Type B pancreatic cell (in vitro differentiated cells): ENCODE results near the gene C1orf159. TPM values are rescaled to one million over a fixed set of nuclear protein-coding genes. Genes with fewer than 3 reads are reported as not detected.
A peak's percentile ranks its signal among the peaks of the same experiment; 100 is the strongest.
"Not testable (repeated sequence)": the region's sequence is repeated elsewhere in the genome, so short reads cannot be mapped to it uniquely, and the experiment has no call there.

Experiments used
- DNase-seq: peaks from one replicate; pipeline ENCODE4 v3.0.0; 2021; ENCODE audit warnings: mixed read lengths; ENCODE audit not compliant: unreplicated experiment; ENCODE audit errors: extremely low spot score
- H3K27ac Mint-ChIP-seq: 2 replicates; pipeline ENCODE4 v1.8.0; 2021; ENCODE audit warnings: mild to moderate bottlenecking, mixed read lengths
- H3K27me3 Mint-ChIP-seq: 2 replicates; pipeline ENCODE4 v1.8.0; 2021; ENCODE audit warnings: mixed read lengths
- H3K36me3 Mint-ChIP-seq: 2 replicates; pipeline ENCODE4 v1.8.0; 2021; ENCODE audit warnings: mixed read lengths
- H3K4me1 Mint-ChIP-seq: one replicate; pipeline ENCODE4 v1.8.0; 2021; ENCODE audit warnings: mixed read lengths; ENCODE audit not compliant: unreplicated experiment
- H3K4me3 Mint-ChIP-seq: 2 replicates; pipeline ENCODE4 v1.8.0; 2021; ENCODE audit warnings: mild to moderate bottlenecking, mixed read lengths
- H3K9me3 Mint-ChIP-seq: 2 replicates; pipeline ENCODE4 v1.8.0; 2021; ENCODE audit warnings: mixed read lengths
- CTCF ChIP-seq: fragments of 200-600 bp; sonication (generic); conservative IDR thresholded peaks from 2 replicates; pipeline ENCODE4 v1.5.0; 2021; ENCODE audit warnings: antibody characterized with exemption, mild to moderate bottlenecking
- total RNA-seq: library from RNA; stranded (reverse); gene quantifications from 2 replicates; pipeline ENCODE4 v1.2.1, GENCODE V29; 2021; ENCODE audit warnings: low replicate concordance

Gene C1orf159
- total RNA-seq, 1 donor from 2014 or later: 21.2 TPM

- H3K4me3 Mint-ChIP-seq: peak overlapping the region; percentile 83
- no peak overlapping the region for H3K27ac Mint-ChIP-seq
- DNase-seq: no peak
- peaks cover 4% of the 10 kb centered on the region for H3K4me1 Mint-ChIP-seq
- no peak for TF ChIP-seq CTCF
- no peaks in the 10 kb centered on the region for H3K36me3 Mint-ChIP-seq
- no peaks in the 10 kb centered on the region for H3K9me3 Mint-ChIP-seq
- peaks cover 10% of the 10 kb centered on the region for H3K27me3 Mint-ChIP-seq
Observed at GRCh38 chr1:1067860-1068516, 47.9 kb downstream of the C1orf159 start.

- H3K36me3 Mint-ChIP-seq: no peaks in the 10 kb centered on the region
- H3K4me1 Mint-ChIP-seq: peaks cover 4% of the 10 kb centered on the region
- no peak overlapping the region for H3K4me3 Mint-ChIP-seq
- no peaks in the 10 kb centered on the region for H3K9me3 Mint-ChIP-seq
- no peak overlapping the region for H3K27ac Mint-ChIP-seq
- TF ChIP-seq CTCF: no peak
- no peak for DNase-seq
- H3K27me3 Mint-ChIP-seq: peaks cover 10% of the 10 kb centered on the region
Observed at GRCh38 chr1:1067284-1067859, 48.5 kb downstream of the C1orf159 start.

GRCh38 chr1:1066403-1067283 lies 49.2 kb downstream of the C1orf159 start:
- DNase-seq: no peak

GRCh38 chr1:1065940-1066304 lies 50.0 kb downstream of the C1orf159 start:
- H3K27ac Mint-ChIP-seq, H3K4me1 Mint-ChIP-seq, H3K36me3 Mint-ChIP-seq, H3K9me3 Mint-ChIP-seq, DNase-seq: not testable (repeated sequence)
- Mint-ChIP-seq H3K4me3 (peak overlapping the region; percentile 15), H3K27me3 (peaks cover 18% of the 10 kb centered on the region)

More at GRCh38 chr1:1066403-1067283, 49.2 kb downstream of the C1orf159 start:
- Mint-ChIP-seq H3K9me3 (no peaks in the 10 kb centered on the region), H3K36me3 (no peaks in the 10 kb centered on the region), H3K27ac (no peak overlapping the region), H3K27me3 (peaks cover 11% of the 10 kb centered on the region), H3K4me1 (peaks cover 4% of the 10 kb centered on the region), H3K4me3 (no peak overlapping the region)
- TF ChIP-seq CTCF: no peak

GRCh38 chr1:1065265-1065939 lies 50.5 kb downstream of the C1orf159 start:
- Mint-ChIP-seq H3K36me3 (no peaks in the 10 kb centered on the region), H3K27me3 (peaks cover 21% of the 10 kb centered on the region), H3K27ac (peak overlapping the region; percentile 31), H3K4me1 (peaks cover 4% of the 10 kb centered on the region), H3K9me3 (no peaks in the 10 kb centered on the region), H3K4me3 (peak overlapping the region; percentile 15)
- no peak for DNase-seq
- no peak for TF ChIP-seq CTCF
